ENCODE measurements around the gene VPS35L. TPM values are rescaled to one million over a fixed set of nuclear protein-coding genes. Genes with fewer than 3 reads are reported as not detected.

Gene VPS35L
- total RNA-seq, 1 donor from 2014 or later: 60.0 TPM

GRCh38 chr16:19521471-19522396, 33.8 kb upstream of the VPS35L start, which contains the start of gene GDE1:
Gene GDE1, minus strand, starts transcription at chr16:19522098. Its CDS starts 134 bp downstream, at chr16:19521964.
- peak within 1 kb of the TSS; percentile 54 for H3K27ac Mint-ChIP-seq (ENCODE audit: unreplicated experiment)
- peak within 1 kb of the TSS; percentile 98 for H3K4me3 Mint-ChIP-seq (ENCODE audit: unreplicated experiment)
- H3K27me3 Mint-ChIP-seq (ENCODE audit: unreplicated experiment): peaks cover 1% of the 10 kb centered on the region
- peaks cover 5% of the 10 kb centered on the region for H3K36me3 Mint-ChIP-seq (ENCODE audit: low read depth, unreplicated experiment)
- peaks cover 20% of the 10 kb centered on the region for H3K4me1 Mint-ChIP-seq (ENCODE audit: unreplicated experiment)
- no peaks in the 10 kb centered on the region for H3K9me3 Mint-ChIP-seq (ENCODE audit: unreplicated experiment)
- peak; percentile 93 for DNase-seq (ENCODE audit: low spot score)
- no peak for TF ChIP-seq CTCF (IDR thresholded peaks at IDR 0.05; ENCODE audit: unreplicated experiment)

- Mint-ChIP-seq H3K4me1 (ENCODE audit: unreplicated experiment) (peaks cover 20% of the 10 kb centered on the region), H3K36me3 (ENCODE audit: low read depth, unreplicated experiment) (no peaks in the 10 kb centered on the region), H3K9me3 (ENCODE audit: unreplicated experiment) (no peaks in the 10 kb centered on the region), H3K4me3 (ENCODE audit: unreplicated experiment) (peak overlapping the region; percentile 98), H3K27ac (ENCODE audit: unreplicated experiment) (no peak overlapping the region), H3K27me3 (ENCODE audit: unreplicated experiment) (peaks cover 1% of the 10 kb centered on the region)
- no peak for TF ChIP-seq CTCF (IDR thresholded peaks at IDR 0.05; ENCODE audit: unreplicated experiment)
- no peak for DNase-seq (ENCODE audit: low spot score)
These were observed 33.1 kb upstream of the VPS35L start for GRCh38 chr16:19522397-19522732.

- Mint-ChIP-seq H3K4me1 (ENCODE audit: unreplicated experiment) (peaks cover 20% of the 10 kb centered on the region), H3K9me3 (ENCODE audit: unreplicated experiment) (no peaks in the 10 kb centered on the region), H3K4me3 (ENCODE audit: unreplicated experiment) (peak overlapping the region; percentile 72), H3K27me3 (ENCODE audit: unreplicated experiment) (peaks cover 1% of the 10 kb centered on the region), H3K36me3 (ENCODE audit: low read depth, unreplicated experiment) (no peaks in the 10 kb centered on the region), H3K27ac (ENCODE audit: unreplicated experiment) (peak overlapping the region; percentile 54)
- DNase-seq (ENCODE audit: low spot score): no peak
- TF ChIP-seq CTCF (IDR thresholded peaks at IDR 0.05; ENCODE audit: unreplicated experiment): no peak
These were observed 32.7 kb upstream of the VPS35L start for GRCh38 chr16:19522760-19523159.

- Mint-ChIP-seq H3K27me3 (ENCODE audit: unreplicated experiment) (peaks cover 1% of the 10 kb centered on the region), H3K4me3 (ENCODE audit: unreplicated experiment) (no peak overlapping the region), H3K36me3 (ENCODE audit: low read depth, unreplicated experiment) (no peaks in the 10 kb centered on the region), H3K9me3 (ENCODE audit: unreplicated experiment) (no peaks in the 10 kb centered on the region), H3K27ac (ENCODE audit: unreplicated experiment) (no peak overlapping the region), H3K4me1 (ENCODE audit: unreplicated experiment) (peaks cover 20% of the 10 kb centered on the region)
- no peak for DNase-seq (ENCODE audit: low spot score)
- no peak for TF ChIP-seq CTCF (IDR thresholded peaks at IDR 0.05; ENCODE audit: unreplicated experiment)
These were observed 32.3 kb upstream of the VPS35L start for GRCh38 chr16:19523184-19523558.

Data from endothelial cell (in vitro differentiated cells).